Ascending aorta (tissue), 2 donors: ENCODE measurements around the gene PPP1R27. TPM values are rescaled to one million over a fixed set of nuclear protein-coding genes. Genes with fewer than 3 reads are reported as not detected.

ENCODE experiments used
- DNase-seq, 2 donors: peaks; one replicate each; pipeline ENCODE4 v3.0.0-alpha.2; 2019; ENCODE audit warnings: low spot score in 2 of 2
- H3K27ac ChIP-seq, 2 donors: fragments of 200-600 bp; sonication (generic); one replicate each; pipeline ENCODE4 v1.5.1; 2016 to 2017; ENCODE audit warnings: mild to moderate bottlenecking in 1 of 2
- H3K27me3 ChIP-seq: fragments of 200-600 bp; sonication (generic); one replicate; pipeline ENCODE4 v1.5.1; 2017
- H3K36me3 ChIP-seq, 2 donors: fragments of 200-600 bp; sonication (generic); one replicate each; pipeline ENCODE4 v1.5.1; 2016
- H3K4me1 ChIP-seq, 2 donors: fragments of 200-600 bp; sonication (generic); one replicate each; pipeline ENCODE4 v1.5.1; 2016 to 2017; ENCODE audit warnings: mild to moderate bottlenecking in 1 of 2
- H3K4me3 ChIP-seq, 2 donors: fragments of 200-600 bp; sonication (generic); one replicate each; pipeline ENCODE4 v1.5.1; 2016 to 2017; ENCODE audit warnings: mild to moderate bottlenecking in 1 of 2
- H3K9me3 ChIP-seq, 2 donors: fragments of 200-600 bp; sonication (generic); one replicate each; pipeline ENCODE4 v1.5.1; 2016
- intact Hi-C: fragments of 100-400 bp; cut with DNase I; formaldehyde crosslinking; loops from one replicate; pipeline ENCODE4 v1.15.1; 2023
- total RNA-seq: library from RNA; depleted of rRNA; stranded (reverse); fragments of >200 nt; gene quantifications from one replicate; pipeline ENCODE4 v1.1.0, GENCODE V29; 2016
- TF ChIP-seq, protein P1 (sequence below), 3 experiments: fragments of 200-600 bp in 2 of 3; fragments of 450-650 bp in 1 of 3; sonication (generic) in 2 of 3; IDR thresholded peaks; one replicate each; pipeline ENCODE4 v1.5.1; 2016 to 2019; ENCODE audit warnings: antibody characterized with exemption in 3 of 3, mild to moderate bottlenecking in 1 of 3, moderate library complexity in 1 of 3

The PPP1R27 gene
- total RNA-seq, 1 donor from 2014 or later = not detected

DNA sequence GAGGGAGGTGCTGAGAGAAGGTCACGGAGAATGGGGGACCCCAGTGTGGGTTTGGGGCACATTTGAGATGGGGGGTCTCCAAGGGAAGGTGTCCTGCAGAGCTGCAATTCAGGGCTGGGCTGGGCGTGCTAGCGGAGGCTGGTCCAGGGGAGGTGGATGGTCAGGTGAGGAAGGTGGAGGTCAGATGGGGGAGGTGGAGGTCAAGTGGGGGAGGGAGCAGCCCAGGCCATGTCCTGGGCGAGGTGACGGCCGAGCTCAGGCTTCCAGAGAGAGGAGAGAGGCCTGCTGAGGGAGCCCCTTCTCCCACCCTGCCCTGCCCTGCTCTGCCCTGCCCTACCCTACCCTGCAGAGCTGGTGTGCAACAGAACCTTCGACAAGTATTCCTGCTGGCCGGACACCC lies 24.4 kb downstream of the PPP1R27 start:
- H3K27me3 ChIP-seq = peaks cover 7% of the 10 kb centered on the region
- H3K4me1 ChIP-seq = no peaks in the 10 kb centered on the region
- no peak overlapping the region for H3K4me3 ChIP-seq
- TF ChIP-seq, protein P1, sequence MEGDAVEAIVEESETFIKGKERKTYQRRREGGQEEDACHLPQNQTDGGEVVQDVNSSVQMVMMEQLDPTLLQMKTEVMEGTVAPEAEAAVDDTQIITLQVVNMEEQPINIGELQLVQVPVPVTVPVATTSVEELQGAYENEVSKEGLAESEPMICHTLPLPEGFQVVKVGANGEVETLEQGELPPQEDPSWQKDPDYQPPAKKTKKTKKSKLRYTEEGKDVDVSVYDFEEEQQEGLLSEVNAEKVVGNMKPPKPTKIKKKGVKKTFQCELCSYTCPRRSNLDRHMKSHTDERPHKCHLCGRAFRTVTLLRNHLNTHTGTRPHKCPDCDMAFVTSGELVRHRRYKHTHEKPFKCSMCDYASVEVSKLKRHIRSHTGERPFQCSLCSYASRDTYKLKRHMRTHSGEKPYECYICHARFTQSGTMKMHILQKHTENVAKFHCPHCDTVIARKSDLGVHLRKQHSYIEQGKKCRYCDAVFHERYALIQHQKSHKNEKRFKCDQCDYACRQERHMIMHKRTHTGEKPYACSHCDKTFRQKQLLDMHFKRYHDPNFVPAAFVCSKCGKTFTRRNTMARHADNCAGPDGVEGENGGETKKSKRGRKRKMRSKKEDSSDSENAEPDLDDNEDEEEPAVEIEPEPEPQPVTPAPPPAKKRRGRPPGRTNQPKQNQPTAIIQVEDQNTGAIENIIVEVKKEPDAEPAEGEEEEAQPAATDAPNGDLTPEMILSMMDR (IDR thresholded peaks at IDR 0.05) = no peak
- intact Hi-C loops = no loop called here
- no peaks in the 10 kb centered on the region for H3K36me3 ChIP-seq
- no peaks in the 10 kb centered on the region for H3K9me3 ChIP-seq
- no peak overlapping the region for H3K27ac ChIP-seq
- no peak for DNase-seq

GRCh38 chr17:81809556-81809998 lies 25.3 kb downstream of the PPP1R27 start:
- TF ChIP-seq, protein P1 (IDR thresholded peaks at IDR 0.05) = no peak
- no peak for DNase-seq
- Histone ChIP-seq H3K36me3 (no peaks in the 10 kb centered on the region), H3K9me3 (no peaks in the 10 kb centered on the region), H3K4me3 (no peak overlapping the region), H3K27ac (no peak overlapping the region), H3K27me3 (peaks cover 13% of the 10 kb centered on the region), H3K4me1 (peaks cover 0 to 3% of the 10 kb centered on the region in 2 donors)
- intact Hi-C loops = no loop called here

GRCh38 chr17:81808778-81809555 lies 25.9 kb downstream of the PPP1R27 start:
- Histone ChIP-seq H3K27me3 (peaks cover 20% of the 10 kb centered on the region), H3K9me3 (no peaks in the 10 kb centered on the region), H3K27ac (no peak overlapping the region), H3K4me1 (peaks cover 0 to 6% of the 10 kb centered on the region in 2 donors), H3K4me3 (no peak overlapping the region), H3K36me3 (no peaks in the 10 kb centered on the region)
- DNase-seq = no peak
- intact Hi-C loops = no loop called here
- TF ChIP-seq, protein P1 (IDR thresholded peaks at IDR 0.05) = no peak

DNA sequence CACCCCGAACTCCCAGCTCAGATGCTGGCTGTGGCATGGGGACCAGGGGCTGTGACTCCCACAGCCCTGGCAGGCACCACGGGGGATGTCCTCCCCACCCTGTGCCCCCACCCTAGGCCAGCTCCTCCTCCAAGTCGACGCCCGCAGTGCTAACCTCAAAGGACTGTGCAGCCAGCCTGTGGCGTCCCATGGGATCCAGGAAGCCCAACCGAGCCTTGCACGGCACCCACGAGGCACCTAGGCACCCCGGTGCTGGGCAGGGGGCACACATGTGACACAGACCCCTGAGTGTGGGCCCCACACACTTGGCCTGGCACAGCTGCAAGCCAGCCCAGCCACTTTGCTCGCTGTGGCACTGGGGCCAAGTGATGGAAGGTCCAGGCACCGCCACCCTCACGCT lies 27.0 kb downstream of the PPP1R27 start:
- Histone ChIP-seq H3K4me1 (peaks cover 0 to 9% of the 10 kb centered on the region in 2 donors), H3K4me3 (no peak overlapping the region), H3K27ac (no peak overlapping the region), H3K9me3 (no peaks in the 10 kb centered on the region), H3K36me3 (no peaks in the 10 kb centered on the region), H3K27me3 (peaks cover 28% of the 10 kb centered on the region)
- intact Hi-C loops = no loop called here
- TF ChIP-seq, protein P1 (IDR thresholded peaks at IDR 0.05) = no peak
- DNase-seq = no peak

DNA sequence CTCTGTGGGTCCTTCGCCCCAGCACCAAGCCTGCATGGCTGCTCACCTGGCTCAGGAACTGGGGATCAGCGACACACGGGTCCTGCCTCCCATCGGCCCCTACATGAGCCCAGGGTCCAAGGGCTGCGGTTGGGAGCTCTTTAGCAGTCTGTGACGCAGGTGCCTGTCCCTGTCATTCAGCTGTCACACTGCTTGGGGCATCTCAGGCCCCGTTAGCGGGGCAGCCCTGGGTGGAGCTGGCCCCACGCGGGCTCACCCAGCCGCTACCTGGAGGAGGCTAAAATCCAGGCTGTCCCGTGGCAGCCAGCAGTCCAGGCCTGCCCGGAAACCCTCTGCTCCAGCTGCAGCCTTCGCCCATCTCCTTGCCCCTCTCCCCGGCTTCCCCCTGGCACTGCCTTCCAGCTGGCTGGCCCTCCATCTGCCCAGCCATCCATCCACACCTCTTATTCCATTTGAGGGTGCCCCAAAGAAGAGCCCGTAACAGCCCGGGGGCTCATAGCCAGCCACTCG lies 27.6 kb downstream of the PPP1R27 start:
- Histone ChIP-seq H3K9me3 (no peaks in the 10 kb centered on the region), H3K27ac (no peak overlapping the region), H3K36me3 (no peaks in the 10 kb centered on the region), H3K27me3 (peaks cover 28% of the 10 kb centered on the region), H3K4me3 (no peak overlapping the region), H3K4me1 (peaks cover 0 to 9% of the 10 kb centered on the region in 2 donors)
- no peak for DNase-seq
- intact Hi-C loops = no loop called here
- TF ChIP-seq, protein P1 (IDR thresholded peaks at IDR 0.05) = no peak
